Measurements from ENCODE around the gene TCP10L.
A peak's percentile ranks its signal among the peaks of the same experiment; 100 is the strongest.
"Not testable (repeated sequence)": the region's sequence is repeated elsewhere in the genome, so short reads cannot be mapped to it uniquely, and the experiment has no call there.

TCP10L gene, protein sequence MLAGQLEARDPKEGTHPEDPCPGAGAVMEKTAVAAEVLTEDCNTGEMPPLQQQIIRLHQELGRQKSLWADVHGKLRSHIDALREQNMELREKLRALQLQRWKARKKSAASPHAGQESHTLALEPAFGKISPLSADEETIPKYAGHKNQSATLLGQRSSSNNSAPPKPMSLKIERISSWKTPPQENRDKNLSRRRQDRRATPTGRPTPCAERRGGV

DNA sequence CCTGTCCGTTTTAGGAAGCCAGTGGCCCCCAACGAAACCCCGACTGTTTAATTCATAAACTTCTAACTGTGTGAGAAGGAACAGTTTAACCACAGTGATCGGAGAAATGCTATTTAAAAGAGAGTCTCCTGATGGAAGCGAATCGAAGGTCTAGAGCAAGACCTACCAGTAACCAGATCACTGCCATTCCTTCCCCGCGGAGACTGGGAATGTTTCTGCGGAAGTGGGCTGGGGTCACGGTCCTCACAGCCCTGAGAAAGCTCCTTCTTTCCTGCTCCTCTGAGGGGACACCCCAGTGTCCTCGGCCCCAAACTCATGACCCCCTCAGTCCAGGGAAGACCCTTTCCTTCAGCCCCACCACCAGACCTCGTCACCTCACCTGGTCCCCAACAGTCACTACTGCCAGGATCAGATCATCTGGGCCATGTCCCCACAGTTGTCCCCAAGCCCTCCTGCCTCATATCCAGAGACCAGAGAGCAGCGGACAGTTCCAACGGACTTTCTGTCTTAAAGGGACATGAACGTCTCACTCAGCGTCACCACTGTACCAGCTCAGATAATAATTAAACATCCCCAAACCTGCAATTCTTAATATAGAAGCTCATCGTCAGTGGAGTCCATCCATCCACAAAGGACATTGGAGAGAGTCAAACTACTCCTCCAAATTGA is at the start of gene TCP10L:
TSS of gene TCP10L (minus strand) at position 482 of the 669 bp plus-strand sequence. CDS start 1,219 bp downstream, outside the sequence.
- Mint-ChIP-seq H3K4me1 (ENCODE audit: low read depth) (no peaks in the 10 kb centered on the region), H3K4me3 (no peak within 1 kb of the TSS)

DNA sequence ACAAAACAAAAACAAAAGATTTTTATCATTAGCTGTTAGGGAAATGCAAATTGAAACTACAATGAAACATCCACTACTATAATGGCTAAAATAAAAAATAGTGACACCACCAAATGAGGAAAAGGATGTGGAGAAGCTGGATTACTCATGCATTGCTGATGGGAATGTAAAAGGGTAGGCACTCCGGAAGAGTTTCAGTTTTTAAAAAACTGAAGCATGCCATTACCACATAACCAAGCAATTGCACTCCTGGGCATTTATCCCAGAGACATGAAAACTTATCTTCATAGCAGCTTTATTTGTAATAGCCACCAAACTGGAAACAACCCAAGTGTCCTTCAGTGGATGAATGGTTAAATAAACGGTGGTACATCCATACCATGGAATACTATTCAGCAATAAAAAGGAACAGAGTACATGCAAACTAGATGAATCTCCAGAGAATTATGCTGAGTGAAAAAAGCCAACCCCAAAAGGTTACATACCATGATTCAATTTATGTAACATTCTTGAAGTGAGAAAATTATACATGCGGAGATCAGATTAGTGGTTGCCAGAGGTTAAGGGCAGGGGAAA is 41.4 kb upstream of the TCP10L start:
- H3K27ac Mint-ChIP-seq: no peak overlapping the region
- H3K9me3 Mint-ChIP-seq: no peaks in the 10 kb centered on the region
- H3K36me3 Mint-ChIP-seq (ENCODE audit: low read depth): peaks cover 9% of the 10 kb centered on the region
- H3K4me3 Mint-ChIP-seq: no peak overlapping the region
- H3K27me3 Mint-ChIP-seq (ENCODE audit: low read depth): peaks cover 11% of the 10 kb centered on the region
- peaks cover 2% of the 10 kb centered on the region for H3K4me1 Mint-ChIP-seq (ENCODE audit: low read depth)

More for the DNA sequence above, at the start of gene TCP10L:
- no peaks in the 10 kb centered on the region for H3K27me3 Mint-ChIP-seq (ENCODE audit: low read depth)
- H3K9me3 Mint-ChIP-seq: no peaks in the 10 kb centered on the region
- no peak within 1 kb of the TSS for H3K27ac Mint-ChIP-seq
- no peaks in the 10 kb centered on the region for H3K36me3 Mint-ChIP-seq (ENCODE audit: low read depth)

DNA sequence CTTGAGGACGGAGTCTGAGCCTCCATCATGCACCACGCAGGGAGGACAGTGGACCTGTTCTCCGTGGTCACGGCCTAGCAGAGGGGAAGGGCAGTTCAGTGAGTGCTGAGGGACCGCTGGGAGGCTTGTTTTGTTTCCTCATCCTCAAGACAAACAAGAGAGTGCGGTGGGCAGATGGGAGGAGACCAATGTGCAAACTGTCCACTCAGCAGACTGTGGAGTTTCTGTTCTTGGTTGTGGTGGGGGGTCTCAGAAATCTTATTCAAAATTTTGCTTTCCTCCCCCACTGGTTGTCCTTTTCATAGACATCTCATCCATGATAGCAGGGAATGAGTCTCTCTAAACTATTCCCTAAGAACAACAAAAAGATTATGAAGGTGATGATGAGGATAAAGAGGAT is 32.9 kb upstream of the TCP10L start:
- not testable (repeated sequence) for H3K4me3 Mint-ChIP-seq; H3K36me3 Mint-ChIP-seq (ENCODE audit: low read depth); H3K4me1 Mint-ChIP-seq (ENCODE audit: low read depth); H3K27ac Mint-ChIP-seq; H3K9me3 Mint-ChIP-seq
- H3K27me3 Mint-ChIP-seq (ENCODE audit: low read depth): peaks cover 25% of the 10 kb centered on the region

DNA sequence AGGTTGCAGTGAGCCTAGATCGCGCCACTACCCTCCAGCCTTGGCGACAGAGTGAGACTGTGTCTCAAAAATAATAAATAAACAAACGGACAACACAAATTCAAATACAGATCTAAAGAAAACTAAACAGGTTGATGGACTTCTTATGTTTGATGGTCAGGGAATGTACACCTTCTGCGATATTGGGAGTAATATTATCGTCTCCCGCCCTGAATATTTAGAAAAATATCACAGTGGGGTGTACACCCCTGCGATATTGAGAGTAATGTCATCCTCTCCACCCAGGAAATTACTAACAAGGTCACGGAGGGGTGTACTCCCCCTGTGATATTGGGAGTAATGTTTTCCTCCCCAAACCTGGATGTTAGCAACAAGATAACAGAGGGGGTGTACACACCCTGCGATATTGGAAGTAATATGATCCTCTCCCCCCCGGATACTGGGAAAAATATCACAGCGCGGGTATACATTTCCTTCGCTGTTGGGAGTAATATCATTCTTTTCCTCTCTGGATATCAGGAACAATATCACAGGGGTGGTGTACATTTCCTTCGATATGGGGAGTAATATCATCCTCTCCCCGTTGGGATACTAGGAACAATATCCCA is 28.2 kb upstream of the TCP10L start:
- Mint-ChIP-seq H3K27ac (peak overlapping the region; percentile 92), H3K9me3 (no peaks in the 10 kb centered on the region), H3K4me3 (peak overlapping the region; percentile 99), H3K27me3 (ENCODE audit: low read depth) (peaks cover 11% of the 10 kb centered on the region), H3K4me1 (ENCODE audit: low read depth) (peaks cover 8% of the 10 kb centered on the region), H3K36me3 (ENCODE audit: low read depth) (peaks cover 5% of the 10 kb centered on the region)

DNA sequence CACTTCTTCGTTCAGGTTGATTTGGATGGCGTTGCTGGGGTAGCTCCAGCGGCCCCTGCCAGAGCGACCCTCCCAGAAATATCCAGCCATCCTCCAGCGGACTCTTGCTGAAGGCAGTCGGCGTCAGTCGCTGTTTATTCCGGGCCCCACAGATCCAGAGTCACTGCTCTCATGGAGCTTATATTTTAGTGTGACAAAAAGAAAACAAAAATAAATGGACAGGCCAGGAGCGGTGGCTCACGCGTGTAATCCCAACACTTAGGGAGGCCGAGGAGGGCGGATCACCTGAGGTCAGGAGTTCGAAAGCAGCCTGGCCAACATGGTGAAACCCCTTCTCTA is 27.6 kb upstream of the TCP10L start:
- Mint-ChIP-seq H3K36me3 (ENCODE audit: low read depth) (peaks cover 5% of the 10 kb centered on the region), H3K27ac (peak overlapping the region; percentile 92), H3K27me3 (ENCODE audit: low read depth) (peaks cover 11% of the 10 kb centered on the region), H3K9me3 (no peaks in the 10 kb centered on the region), H3K4me1 (ENCODE audit: low read depth) (peaks cover 8% of the 10 kb centered on the region), H3K4me3 (peak overlapping the region; percentile 99)

DNA sequence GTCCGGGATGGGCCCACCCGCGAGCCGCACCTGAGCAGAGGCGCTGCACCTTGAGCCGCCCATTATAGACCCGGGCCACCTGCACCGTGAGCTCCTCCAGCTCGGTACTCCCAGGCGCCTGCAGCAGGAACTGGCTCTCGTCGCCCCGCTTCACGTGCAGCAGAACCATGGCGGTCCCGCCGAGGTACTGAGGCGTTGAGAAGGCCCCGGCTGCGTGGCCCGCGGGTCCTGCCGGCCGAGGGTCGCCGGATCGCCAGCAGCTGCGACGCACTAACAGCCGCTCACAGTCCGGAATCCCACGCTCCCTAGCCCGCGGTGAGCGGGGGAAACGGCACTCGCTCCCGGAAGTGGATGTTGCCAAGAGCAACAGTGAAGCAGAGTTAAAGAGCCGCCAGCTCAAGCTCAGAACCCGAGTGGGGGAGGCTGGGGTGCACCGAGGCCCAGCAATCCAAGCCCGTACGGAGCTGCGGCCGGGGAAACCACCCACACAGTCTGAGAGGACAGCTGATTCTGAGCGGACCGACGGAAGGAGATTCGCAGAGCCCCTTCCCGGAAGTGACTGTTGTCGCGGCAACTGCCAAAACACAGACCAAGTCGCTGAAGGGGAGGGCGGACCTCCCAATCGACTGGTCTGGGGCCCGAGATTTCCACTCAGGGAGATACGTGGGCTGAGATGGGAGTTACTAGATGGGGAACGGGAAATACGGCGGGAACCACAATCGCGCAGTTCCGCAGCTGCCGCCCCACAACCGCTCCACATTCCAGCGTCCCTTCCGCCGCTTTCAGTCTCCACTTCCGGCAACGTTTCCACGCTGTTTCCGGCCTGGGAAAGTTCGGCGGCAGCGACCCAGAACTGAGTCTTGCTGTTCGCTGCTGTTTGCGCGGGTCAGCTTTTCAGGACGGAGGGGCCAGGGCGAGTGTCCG is 27.0 kb upstream of the TCP10L start, which contains the start of gene CFAP298:
TSS of gene CFAP298 (minus strand) at position 303 of the 924 bp plus-strand sequence. CDS start at position 169, 134 bp downstream.
- peaks cover 5% of the 10 kb centered on the region for H3K36me3 Mint-ChIP-seq (ENCODE audit: low read depth)
- peak within 1 kb of the TSS; percentile 99 for H3K4me3 Mint-ChIP-seq
- peaks cover 8% of the 10 kb centered on the region for H3K4me1 Mint-ChIP-seq (ENCODE audit: low read depth)
- H3K27me3 Mint-ChIP-seq (ENCODE audit: low read depth): peaks cover 11% of the 10 kb centered on the region
- H3K27ac Mint-ChIP-seq: peak within 1 kb of the TSS; percentile 92
- H3K9me3 Mint-ChIP-seq: no peaks in the 10 kb centered on the region

DNA sequence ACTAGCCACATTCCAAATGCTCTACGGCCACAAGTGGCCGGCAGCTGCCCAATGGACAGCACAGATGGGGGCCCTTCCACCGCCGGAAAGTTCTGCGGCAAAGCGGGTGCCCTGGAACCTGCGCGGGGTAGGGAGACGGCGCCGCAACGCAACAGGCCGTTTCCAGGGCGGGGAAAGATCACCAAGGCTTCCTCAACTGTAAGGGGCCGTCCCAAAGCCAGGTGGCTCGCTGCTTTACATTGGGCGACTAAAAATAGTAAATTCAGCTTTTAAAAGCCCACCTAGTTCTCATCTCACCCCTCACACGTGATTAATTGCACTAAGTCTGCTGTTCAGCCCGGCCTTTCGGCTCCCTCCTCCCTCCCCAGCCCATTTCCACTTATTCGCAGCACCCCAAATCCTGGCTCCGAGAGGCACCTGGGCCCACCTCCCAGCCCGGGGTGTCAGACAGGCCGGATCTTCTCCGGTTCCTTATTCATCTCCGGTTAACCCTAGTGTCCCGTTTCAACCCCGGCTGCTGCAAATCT is 26.2 kb upstream of the TCP10L start:
- Mint-ChIP-seq H3K27ac (peak overlapping the region; percentile 92), H3K4me3 (peak overlapping the region; percentile 99), H3K9me3 (no peaks in the 10 kb centered on the region), H3K36me3 (ENCODE audit: low read depth) (peaks cover 5% of the 10 kb centered on the region), H3K27me3 (ENCODE audit: low read depth) (peaks cover 11% of the 10 kb centered on the region), H3K4me1 (ENCODE audit: low read depth) (peaks cover 8% of the 10 kb centered on the region)

DNA sequence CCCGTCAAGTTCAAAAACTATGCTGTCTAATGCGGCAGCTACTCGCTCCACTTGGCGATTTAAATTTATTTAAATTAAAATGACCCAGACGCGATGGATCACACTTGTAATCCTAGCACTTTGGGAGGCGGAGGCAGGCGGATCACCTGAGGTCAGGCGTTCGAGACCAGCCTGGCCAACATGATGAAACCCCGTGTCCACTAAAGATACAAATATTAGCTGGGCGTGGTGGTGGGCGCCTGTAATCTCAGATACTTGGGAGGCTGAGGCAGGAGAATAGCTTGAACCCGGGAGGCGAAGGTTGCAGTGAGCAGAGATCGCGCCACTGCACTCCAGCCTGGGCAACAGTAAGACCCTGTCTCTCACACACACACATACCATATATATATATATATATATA is 25.6 kb upstream of the TCP10L start:
- H3K27ac Mint-ChIP-seq; H3K9me3 Mint-ChIP-seq; H3K36me3 Mint-ChIP-seq (ENCODE audit: low read depth); H3K4me1 Mint-ChIP-seq (ENCODE audit: low read depth); H3K27me3 Mint-ChIP-seq (ENCODE audit: low read depth): not testable (repeated sequence)
- peak overlapping the region; percentile 7 for H3K4me3 Mint-ChIP-seq

DNA sequence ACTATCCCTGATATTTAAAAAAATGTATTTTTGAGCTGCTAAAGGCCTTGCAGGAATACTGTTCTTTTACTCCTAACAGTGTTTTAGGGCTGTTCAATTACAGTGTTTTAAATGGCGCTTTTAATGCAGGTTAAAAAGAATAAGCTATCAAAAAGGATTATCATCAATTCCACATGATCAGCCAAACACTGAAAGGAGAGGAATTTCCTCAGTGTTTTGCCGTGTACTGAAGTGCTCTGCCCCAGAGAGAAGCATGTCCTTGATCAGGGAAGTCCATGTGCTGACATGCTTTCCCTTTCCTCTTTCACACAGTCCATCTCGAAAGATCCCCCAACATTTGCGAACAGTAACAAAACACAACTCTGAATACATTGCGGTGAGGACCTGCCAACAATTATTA is 23.5 kb upstream of the TCP10L start:
- H3K27me3 Mint-ChIP-seq (ENCODE audit: low read depth): no peaks in the 10 kb centered on the region

DNA sequence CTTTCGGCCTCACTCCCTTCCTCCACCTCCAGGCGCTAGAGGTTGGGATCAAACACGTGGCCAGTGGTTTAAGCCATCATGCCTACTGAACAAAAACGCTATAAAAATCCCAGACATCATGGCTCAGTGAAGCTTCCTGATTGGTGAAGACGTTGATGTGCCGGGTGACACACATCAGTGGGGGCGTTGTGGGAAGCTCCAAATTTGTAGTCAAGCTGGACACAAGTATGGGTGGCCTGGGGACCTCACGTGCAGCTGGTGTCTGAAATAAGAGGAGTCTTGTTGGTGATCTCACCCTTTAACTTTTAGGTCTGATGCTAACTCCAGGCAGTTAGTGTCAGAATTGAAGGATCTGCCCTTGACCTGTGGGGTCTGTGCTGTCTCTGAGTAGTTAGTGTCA is 20.1 kb upstream of the TCP10L start:
- Mint-ChIP-seq H3K36me3 (ENCODE audit: low read depth) (peaks cover 36% of the 10 kb centered on the region), H3K4me1 (ENCODE audit: low read depth) (peaks cover 3% of the 10 kb centered on the region), H3K4me3 (no peak overlapping the region), H3K27me3 (ENCODE audit: low read depth) (no peaks in the 10 kb centered on the region), H3K27ac (no peak overlapping the region), H3K9me3 (no peaks in the 10 kb centered on the region)

More for the DNA sequence above, 23.5 kb upstream of the TCP10L start:
- no peak overlapping the region for H3K27ac Mint-ChIP-seq
- H3K4me1 Mint-ChIP-seq (ENCODE audit: low read depth): peaks cover 8% of the 10 kb centered on the region
- H3K4me3 Mint-ChIP-seq: peak overlapping the region; percentile 28
- H3K9me3 Mint-ChIP-seq: no peaks in the 10 kb centered on the region
- H3K36me3 Mint-ChIP-seq (ENCODE audit: low read depth): peaks cover 20% of the 10 kb centered on the region

DNA sequence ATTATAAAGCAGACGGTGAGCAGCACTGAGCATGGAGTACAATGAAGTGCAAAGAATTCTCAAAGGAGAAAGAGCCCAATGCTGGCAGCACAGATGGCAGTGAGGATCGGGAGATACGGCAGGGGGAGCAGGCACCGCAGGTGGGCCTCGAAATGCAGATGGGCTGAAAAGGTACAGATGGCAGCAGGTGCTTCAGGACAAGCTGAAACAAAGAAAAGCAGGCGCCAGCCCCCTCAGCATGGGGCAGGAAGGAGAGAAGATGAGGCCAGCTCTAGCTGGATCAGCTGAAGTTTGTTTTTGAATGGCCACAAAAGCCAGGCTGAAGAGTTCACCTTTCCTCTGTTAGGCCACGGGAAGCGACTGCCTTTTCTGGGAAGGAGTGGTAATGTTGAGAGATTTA is 19.1 kb upstream of the TCP10L start:
- H3K4me1 Mint-ChIP-seq (ENCODE audit: low read depth): peaks cover 3% of the 10 kb centered on the region
- H3K27me3 Mint-ChIP-seq (ENCODE audit: low read depth): no peaks in the 10 kb centered on the region
- no peak overlapping the region for H3K4me3 Mint-ChIP-seq
- H3K36me3 Mint-ChIP-seq (ENCODE audit: low read depth): peaks cover 37% of the 10 kb centered on the region
- no peaks in the 10 kb centered on the region for H3K9me3 Mint-ChIP-seq
- H3K27ac Mint-ChIP-seq: no peak overlapping the region

DNA sequence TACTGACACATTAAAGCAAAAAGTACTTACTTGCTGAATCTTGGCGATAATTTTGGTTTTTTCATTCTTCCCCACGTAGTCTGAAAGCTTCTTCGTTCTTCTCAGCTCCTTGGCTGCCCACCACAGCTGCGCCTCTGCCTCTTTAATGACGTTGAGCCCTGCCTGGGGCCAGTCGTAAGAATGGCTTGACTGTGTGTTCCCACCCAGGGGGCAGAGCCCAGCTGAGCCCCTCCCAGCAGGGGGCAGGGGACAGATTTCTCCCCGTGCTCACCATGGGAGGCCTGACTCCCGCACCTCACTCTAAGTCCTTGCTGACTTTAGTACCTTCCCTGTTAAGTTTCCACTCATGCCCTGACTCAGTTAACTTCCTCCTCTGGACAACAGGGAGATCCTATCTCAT is 17.8 kb upstream of the TCP10L start:
- H3K27ac Mint-ChIP-seq: no peak overlapping the region
- H3K9me3 Mint-ChIP-seq: no peaks in the 10 kb centered on the region
- H3K36me3 Mint-ChIP-seq (ENCODE audit: low read depth): peaks cover 38% of the 10 kb centered on the region
- H3K4me1 Mint-ChIP-seq (ENCODE audit: low read depth): no peaks in the 10 kb centered on the region
- H3K4me3 Mint-ChIP-seq: no peak overlapping the region
- H3K27me3 Mint-ChIP-seq (ENCODE audit: low read depth): no peaks in the 10 kb centered on the region

DNA sequence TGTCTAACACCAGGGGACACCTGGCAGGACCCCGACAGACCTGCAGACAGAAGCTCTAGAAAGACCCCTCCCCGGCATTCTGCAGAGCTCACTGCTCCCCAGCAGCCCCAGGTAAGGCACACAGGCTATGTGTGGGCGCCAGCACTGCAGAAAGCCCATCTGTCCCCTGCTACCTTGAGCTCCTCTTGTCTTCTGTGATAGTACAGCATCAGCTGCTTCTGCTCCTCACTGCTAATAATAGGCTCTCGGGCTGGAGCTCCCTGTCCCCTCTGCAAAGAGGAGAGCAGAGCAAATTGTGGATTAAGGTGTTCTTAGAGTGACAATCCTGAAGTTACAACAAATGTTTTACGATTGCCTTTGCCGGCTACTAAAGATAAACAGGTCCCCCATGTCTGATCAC is 16.8 kb upstream of the TCP10L start:
- Mint-ChIP-seq H3K36me3 (ENCODE audit: low read depth) (peaks cover 38% of the 10 kb centered on the region), H3K27me3 (ENCODE audit: low read depth) (no peaks in the 10 kb centered on the region), H3K27ac (no peak overlapping the region), H3K9me3 (no peaks in the 10 kb centered on the region), H3K4me3 (no peak overlapping the region), H3K4me1 (ENCODE audit: low read depth) (no peaks in the 10 kb centered on the region)

DNA sequence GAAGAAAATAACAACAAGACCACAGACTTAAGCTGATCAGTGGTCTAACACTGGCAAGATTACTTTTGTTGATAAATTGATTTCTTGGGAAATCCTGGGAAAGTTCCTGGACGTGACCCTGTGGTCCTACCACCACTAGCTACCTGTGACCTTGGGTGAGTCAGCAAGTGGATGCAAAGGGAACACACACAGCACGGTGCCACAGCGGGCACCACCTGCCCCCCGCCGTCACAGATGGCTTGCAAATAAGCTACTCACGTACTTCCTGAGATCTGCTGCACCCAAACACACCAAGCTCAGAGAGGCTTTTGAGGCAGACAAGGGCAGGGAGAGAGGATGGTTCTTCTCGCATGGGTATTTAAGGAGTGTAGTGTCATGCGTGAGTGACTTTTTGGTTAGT is 14.2 kb upstream of the TCP10L start:
- Mint-ChIP-seq H3K4me1 (ENCODE audit: low read depth) (peaks cover 2% of the 10 kb centered on the region), H3K36me3 (ENCODE audit: low read depth) (peaks cover 29% of the 10 kb centered on the region), H3K4me3 (no peak overlapping the region), H3K9me3 (no peaks in the 10 kb centered on the region), H3K27ac (no peak overlapping the region), H3K27me3 (ENCODE audit: low read depth) (no peaks in the 10 kb centered on the region)

Measured in T-helper 1 cell treated with Interleukin-12 subunit alpha and Interleukin-12 subunit beta and Interleukin-4 antibody, amounts not matched to agents 30 μg/mL and 1 μg/mL, for 36 hours (primary cell).